Measurements from ENCODE around the gene SRSF4.

DNA sequence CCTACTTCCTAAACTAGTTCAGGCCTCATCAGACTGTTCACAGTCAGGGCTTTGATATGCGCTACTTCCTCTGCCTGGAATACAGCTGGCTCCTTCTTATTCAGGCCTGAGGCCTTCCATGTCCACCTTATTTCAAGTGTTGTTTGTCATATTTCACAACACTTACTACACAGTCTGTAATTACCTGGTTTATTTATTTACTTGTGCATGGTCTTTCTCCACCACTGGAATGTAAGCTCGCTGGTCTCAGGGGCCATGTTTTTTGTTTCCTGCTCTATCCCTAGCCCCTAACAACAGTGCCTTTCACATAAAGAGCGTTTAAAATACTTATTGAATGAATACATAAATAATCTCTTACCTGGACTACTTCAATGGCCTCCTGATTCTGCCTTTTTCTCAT is 4.6 kb upstream of the SRSF4 start:
- TF ChIP-seq SUZ12 (IDR thresholded peaks at IDR 0.05): no peak
- no peak for TF ChIP-seq SP1 (IDR thresholded peaks at IDR 0.05)
- no peak for TF ChIP-seq FOXK2 (IDR thresholded peaks at IDR 0.05)
- no peak for TF ChIP-seq LEF1 (IDR thresholded peaks at IDR 0.05; ENCODE audit: borderline replicate concordance)
- TF ChIP-seq TARDBP (IDR thresholded peaks at IDR 0.05): no peak
- TF ChIP-seq FOXA1 (IDR thresholded peaks at IDR 0.05): no peak
- TF ChIP-seq FOXM1 (IDR thresholded peaks at IDR 0.05; ENCODE audit: borderline replicate concordance): no peak
